SIG-M5 treated with dmso at 0.1 percent for 504 hours (cell line): Measurements from ENCODE around the gene OPCML.

Experiments used
- DNase-seq: peaks from one replicate; lab custom pipeline; 2025; ENCODE audit not compliant: unreplicated experiment; lab: John Stamatoyannopoulos, UW

OPCML gene

GRCh38 chr11:133531971-133532651 lies at the start of gene OPCML:
Gene OPCML, minus strand, starts transcription at chr11:133532501.
- no peak for DNase-seq

GRCh38 chr11:133581091-133581490 lies 48.8 kb upstream of the OPCML start:
- DNase-seq = no peak

GRCh38 chr11:133579165-133580031 lies 47.1 kb upstream of the OPCML start:
- DNase-seq = no peak

GRCh38 chr11:133577403-133577802 lies 45.1 kb upstream of the OPCML start:
- DNase-seq = no peak

- no peak for DNase-seq
Observed at GRCh38 chr11:133576351-133576750, 44.0 kb upstream of the OPCML start.

- no peak for DNase-seq
Observed at GRCh38 chr11:133573081-133573480, 40.8 kb upstream of the OPCML start.

- DNase-seq = no peak
Observed at GRCh38 chr11:133570376-133570775, 38.1 kb upstream of the OPCML start.

GRCh38 chr11:133563505-133564025 lies 31.3 kb upstream of the OPCML start:
- no peak for DNase-seq

GRCh38 chr11:133560472-133560855 lies 28.2 kb upstream of the OPCML start:
- no peak for DNase-seq

GRCh38 chr11:133559833-133560471 lies 27.7 kb upstream of the OPCML start:
- no peak for DNase-seq

GRCh38 chr11:133559382-133559781 lies 27.1 kb upstream of the OPCML start:
- DNase-seq = no peak

- no peak for DNase-seq
Observed at GRCh38 chr11:133555034-133555433, 22.7 kb upstream of the OPCML start.

- DNase-seq = no peak
Observed at GRCh38 chr11:133553885-133554740, 21.8 kb upstream of the OPCML start.

GRCh38 chr11:133552938-133553337 lies 20.6 kb upstream of the OPCML start:
- no peak for DNase-seq

GRCh38 chr11:133551064-133551463 lies 18.8 kb upstream of the OPCML start:
- DNase-seq = no peak

- DNase-seq = no peak
Observed at GRCh38 chr11:133549826-133550225, 17.5 kb upstream of the OPCML start.

GRCh38 chr11:133548641-133549040 lies 16.3 kb upstream of the OPCML start:
- no peak for DNase-seq

- no peak for DNase-seq
Observed at GRCh38 chr11:133547808-133548494, 15.7 kb upstream of the OPCML start.

- DNase-seq = no peak
Observed at GRCh38 chr11:133545199-133545803, 13.0 kb upstream of the OPCML start.

- DNase-seq = no peak
Observed at GRCh38 chr11:133541720-133542095, 9.4 kb upstream of the OPCML start.
